Stomach smooth muscle (tissue), 2 donors: ENCODE results near the gene MAP7.
"Not testable (repeated sequence)": the region's sequence is repeated elsewhere in the genome, so short reads cannot be mapped to it uniquely, and the experiment has no call there.

ENCODE experiments used
- H3K27ac ChIP-seq: one replicate; pipeline ENCODE4 v1.7.0; 2013; ENCODE audit warnings: mild to moderate bottlenecking, low read length, inconsistent platforms
- H3K27me3 ChIP-seq, 2 donors: one replicate each; pipeline ENCODE4 v1.7.0; 2013; ENCODE audit warnings: low read length in 2 of 2; ENCODE audit not compliant: insufficient read depth in 2 of 2, control insufficient read depth in 1 of 2
- H3K36me3 ChIP-seq, 2 donors: one replicate each; pipeline ENCODE4 v1.7.0; 2013; ENCODE audit warnings: low read length in 2 of 2; ENCODE audit not compliant: control insufficient read depth in 2 of 2, insufficient read depth in 2 of 2
- H3K4me1 ChIP-seq: one replicate; pipeline ENCODE4 v1.7.0; 2013; ENCODE audit warnings: low read length; ENCODE audit not compliant: control insufficient read depth, insufficient read depth
- H3K4me3 ChIP-seq, 2 donors: one replicate each; pipeline ENCODE4 v1.7.0; 2013; ENCODE audit warnings: low read length in 2 of 2
- H3K9ac ChIP-seq, 2 donors: one replicate each; pipeline ENCODE4 v1.7.0; 2013; ENCODE audit warnings: low read length in 2 of 2, mild to moderate bottlenecking in 1 of 2
- H3K9me3 ChIP-seq, 2 donors: one replicate each; pipeline ENCODE4 v1.7.0; 2013; ENCODE audit warnings: low read length in 2 of 2; ENCODE audit not compliant: control insufficient read depth in 2 of 2
- donor health status: healthy.
- donor health status: Pancreatic carcinoma.

MAP7 gene

DNA sequence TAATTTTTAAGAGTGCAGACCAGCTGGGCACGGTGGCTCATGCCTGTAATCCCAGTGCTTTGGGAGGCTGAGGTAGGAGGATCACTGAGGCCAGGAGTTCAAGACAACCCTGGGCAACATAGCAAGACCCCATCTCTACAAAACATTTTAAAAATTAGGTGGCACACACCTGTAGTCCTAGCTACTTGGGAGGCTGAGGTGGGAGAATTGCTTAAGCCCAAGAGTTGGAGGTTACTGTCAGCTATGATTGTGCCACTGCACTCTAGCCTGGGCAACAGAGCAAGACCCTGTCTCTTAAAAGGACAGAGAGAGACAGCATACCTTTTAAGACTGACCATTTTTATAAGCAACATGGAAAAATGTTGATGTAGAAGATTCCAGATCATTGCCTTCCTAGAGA, 241.8 kb downstream of the MAP7 start:
- not testable (repeated sequence) for H3K27ac ChIP-seq, H3K27me3 ChIP-seq, H3K9ac ChIP-seq, H3K9me3 ChIP-seq, H3K4me3 ChIP-seq, H3K4me1 ChIP-seq, H3K36me3 ChIP-seq

DNA sequence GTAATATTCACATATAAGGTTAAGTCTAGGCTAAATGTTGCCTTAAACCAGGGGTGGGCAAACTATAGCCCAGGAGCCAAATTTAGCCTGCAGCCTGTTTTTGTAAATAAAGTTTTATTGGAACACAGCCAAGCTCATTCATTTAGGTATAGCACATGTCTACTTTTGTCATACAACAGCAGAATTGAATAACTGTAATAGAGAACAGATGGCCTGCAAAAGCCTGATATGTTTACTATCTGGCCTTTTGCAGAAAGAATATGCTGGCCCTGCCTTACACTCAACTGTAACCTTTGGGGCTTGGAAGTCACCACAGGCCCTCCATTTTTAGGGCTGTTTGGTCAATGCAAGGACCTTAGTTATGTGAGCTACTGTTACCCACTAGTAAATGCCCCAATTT, 242.9 kb downstream of the MAP7 start:
- no peak overlapping the region for H3K27ac ChIP-seq
- H3K27me3 ChIP-seq = no peaks in the 10 kb centered on the region
- no peak overlapping the region for H3K9ac ChIP-seq
- no peaks in the 10 kb centered on the region for H3K9me3 ChIP-seq
- H3K36me3 ChIP-seq = no peaks in the 10 kb centered on the region
- peaks cover 6% of the 10 kb centered on the region for H3K4me1 ChIP-seq
- H3K4me3 ChIP-seq = no peak overlapping the region

DNA sequence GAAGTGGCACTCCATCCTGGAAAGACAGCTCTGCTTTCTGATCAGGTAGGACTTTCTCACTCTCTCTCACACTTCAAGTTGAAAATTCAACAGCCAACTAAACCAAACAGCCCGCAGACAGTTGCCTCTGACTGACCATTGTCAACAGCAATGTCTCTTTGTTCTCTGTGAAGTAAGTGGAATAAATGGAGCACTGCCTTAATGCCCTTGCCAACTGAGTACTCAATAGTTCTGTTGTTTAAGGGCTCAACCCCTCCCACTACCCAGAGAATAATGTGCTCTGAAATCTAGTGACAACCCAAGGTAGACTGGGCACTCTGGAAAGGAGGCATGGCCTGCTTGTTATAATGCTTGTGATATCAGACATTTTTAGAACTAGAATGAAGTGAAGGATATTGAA, 243.8 kb downstream of the MAP7 start:
- Histone ChIP-seq H3K9me3 (no peaks in the 10 kb centered on the region), H3K4me3 (no peak overlapping the region), H3K9ac (no peak overlapping the region), H3K36me3 (no peaks in the 10 kb centered on the region), H3K4me1 (peaks cover 6% of the 10 kb centered on the region), H3K27ac (no peak overlapping the region), H3K27me3 (no peaks in the 10 kb centered on the region)

DNA sequence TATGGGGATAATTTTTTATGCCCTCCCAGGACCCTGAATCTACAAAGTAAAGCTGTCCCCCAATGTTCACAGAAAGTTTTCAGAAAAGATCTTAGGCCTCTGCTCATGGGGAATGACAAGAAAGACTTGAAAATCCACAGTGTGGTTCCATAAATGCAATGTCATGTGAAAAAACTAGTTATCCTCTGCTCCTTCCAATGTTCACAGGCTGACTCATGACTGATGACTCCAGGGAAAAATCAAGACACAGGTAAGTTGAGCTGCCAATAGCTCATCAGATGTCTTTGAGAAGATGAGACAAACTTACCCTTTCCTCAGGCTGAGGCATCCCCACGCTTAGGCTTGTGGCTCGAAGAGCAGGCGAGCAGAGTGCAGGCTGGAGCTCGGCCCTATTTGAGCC, 245.8 kb downstream of the MAP7 start:
- H3K27ac ChIP-seq = no peak overlapping the region

DNA sequence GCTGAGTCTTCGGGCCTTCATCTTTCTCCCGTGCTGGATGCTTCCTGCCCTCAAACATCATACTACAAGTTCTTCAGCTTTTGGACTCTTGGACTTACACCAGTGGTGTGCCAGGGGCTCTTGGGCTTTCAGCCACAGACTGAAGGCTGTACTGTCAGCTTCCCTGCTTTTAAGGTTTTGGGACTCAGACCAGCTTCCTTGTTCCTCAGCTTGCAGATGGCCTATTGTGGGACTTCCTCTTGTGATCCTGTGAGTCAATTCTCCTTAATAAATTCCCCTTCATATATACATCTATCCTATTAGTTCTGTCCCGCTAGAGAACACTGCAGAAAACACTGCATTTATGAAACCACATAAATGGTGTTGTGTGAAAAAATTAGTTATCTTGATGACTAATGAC, 246.7 kb downstream of the MAP7 start:
- no peaks in the 10 kb centered on the region for H3K9me3 ChIP-seq
- no peak overlapping the region for H3K27ac ChIP-seq
- H3K4me1 ChIP-seq = peaks cover 6% of the 10 kb centered on the region
- H3K36me3 ChIP-seq = no peaks in the 10 kb centered on the region
- H3K9ac ChIP-seq = no peak overlapping the region
- no peaks in the 10 kb centered on the region for H3K27me3 ChIP-seq
- H3K4me3 ChIP-seq = no peak overlapping the region

More for the DNA sequence above, 245.8 kb downstream of the MAP7 start:
- H3K9me3 ChIP-seq = no peaks in the 10 kb centered on the region
- no peak overlapping the region for H3K9ac ChIP-seq
- no peaks in the 10 kb centered on the region for H3K27me3 ChIP-seq
- peaks cover 6% of the 10 kb centered on the region for H3K4me1 ChIP-seq
- no peak overlapping the region for H3K4me3 ChIP-seq
- no peaks in the 10 kb centered on the region for H3K36me3 ChIP-seq

DNA sequence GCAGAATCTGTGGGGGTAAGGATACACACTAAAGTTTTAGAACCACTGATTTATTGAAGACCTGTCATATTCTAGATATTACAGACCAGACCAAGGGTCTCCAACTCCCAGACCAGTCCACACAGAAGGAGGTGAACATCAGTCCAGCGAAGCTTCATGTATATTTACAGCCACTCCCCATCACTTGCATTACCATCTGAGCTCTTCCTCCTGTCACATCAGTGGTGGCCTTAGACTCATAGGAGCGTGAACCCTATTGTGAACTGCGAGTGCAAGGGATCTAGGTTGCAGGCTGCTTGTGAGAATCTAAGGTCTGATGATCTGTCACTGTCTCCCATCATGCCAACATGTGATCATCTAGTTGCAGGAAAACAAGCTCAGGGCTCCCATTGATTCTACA, 255.6 kb downstream of the MAP7 start:
- Histone ChIP-seq H3K4me3 (no peak overlapping the region), H3K27ac (no peak overlapping the region), H3K9ac (no peak overlapping the region), H3K9me3 (no peaks in the 10 kb centered on the region), H3K36me3 (no peaks in the 10 kb centered on the region), H3K4me1 (peaks cover 12% of the 10 kb centered on the region), H3K27me3 (no peaks in the 10 kb centered on the region)
